HG03108 (cell line): ENCODE results near the gene PDCD6IP.

Experiments used
- ATAC-seq: cut with Tn5 transposase; IDR thresholded peaks from one replicate; pipeline ENCODE4 v1.9.1; 2021; ENCODE audit warnings: moderate library complexity; ENCODE audit not compliant: unreplicated experiment

PDCD6IP gene

DNA sequence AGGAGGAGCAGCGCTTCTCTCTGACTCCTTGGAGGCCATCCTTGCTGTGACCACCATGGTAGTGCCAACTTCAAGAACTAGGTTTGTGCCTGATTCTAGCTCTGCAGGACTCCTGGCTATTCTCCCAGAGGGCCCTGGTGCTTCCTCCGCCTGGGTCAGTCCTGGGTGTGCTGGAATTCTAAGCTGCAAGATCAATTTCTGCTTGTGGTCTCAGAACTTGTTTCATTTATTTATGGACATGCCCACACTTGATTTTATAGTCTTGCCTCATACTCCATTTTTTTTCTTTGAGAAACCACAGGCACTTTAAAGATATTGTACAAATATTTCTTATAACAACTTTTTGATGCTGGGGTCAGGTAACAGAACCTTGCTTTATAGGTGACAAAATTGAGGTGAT lies 87.6 kb downstream of the PDCD6IP start:
- ATAC-seq = no peak

DNA sequence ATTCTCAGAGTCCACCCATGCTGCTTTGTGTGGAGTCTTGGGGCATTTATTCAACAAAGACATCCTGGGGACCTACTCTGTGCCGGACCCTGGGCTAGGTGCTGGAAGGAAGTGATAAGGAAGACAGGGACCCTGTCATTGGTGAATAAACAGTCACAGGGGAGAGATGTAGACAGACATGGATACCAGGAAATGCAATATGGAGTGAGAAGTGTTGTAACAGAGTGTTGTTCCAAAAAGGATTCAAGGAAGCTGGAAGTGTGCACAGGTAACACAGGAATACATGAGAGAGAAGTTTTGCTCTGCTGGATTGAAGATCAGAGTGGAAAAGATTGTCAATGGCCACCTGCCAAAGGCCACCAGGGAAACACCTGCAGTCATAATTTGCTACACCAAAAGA lies 89.0 kb downstream of the PDCD6IP start:
- ATAC-seq = no peak

DNA sequence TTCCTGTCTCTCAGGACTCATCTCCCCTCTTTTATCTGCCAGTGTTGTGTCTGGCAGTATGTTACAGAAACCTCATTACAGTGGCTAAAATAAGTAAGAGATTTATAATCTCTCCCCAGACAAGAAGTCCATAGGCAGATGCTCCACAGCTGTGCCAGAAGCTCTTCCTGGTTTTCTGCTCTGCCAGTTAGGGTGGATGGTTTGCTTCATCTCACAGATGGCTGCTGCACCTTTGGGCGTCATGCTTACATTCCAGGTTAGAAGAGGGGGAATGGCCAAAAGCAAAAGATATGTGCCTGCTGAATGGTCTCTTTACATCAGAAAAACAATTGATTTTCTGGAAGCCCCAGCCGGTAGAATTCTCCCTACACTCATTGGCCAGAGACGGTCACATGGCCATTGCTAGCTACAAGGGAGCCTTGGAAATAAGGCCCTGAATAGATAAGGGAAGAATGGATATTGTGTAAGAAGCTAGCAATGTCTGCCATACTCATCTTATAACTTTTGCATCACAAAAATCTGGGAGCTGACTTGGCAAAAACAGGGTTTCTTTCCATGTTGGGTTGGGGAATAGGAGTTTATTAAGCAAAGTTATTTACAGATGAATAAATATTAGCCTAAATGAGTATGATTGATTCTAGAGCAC lies 91.1 kb downstream of the PDCD6IP start:
- ATAC-seq = no peak

DNA sequence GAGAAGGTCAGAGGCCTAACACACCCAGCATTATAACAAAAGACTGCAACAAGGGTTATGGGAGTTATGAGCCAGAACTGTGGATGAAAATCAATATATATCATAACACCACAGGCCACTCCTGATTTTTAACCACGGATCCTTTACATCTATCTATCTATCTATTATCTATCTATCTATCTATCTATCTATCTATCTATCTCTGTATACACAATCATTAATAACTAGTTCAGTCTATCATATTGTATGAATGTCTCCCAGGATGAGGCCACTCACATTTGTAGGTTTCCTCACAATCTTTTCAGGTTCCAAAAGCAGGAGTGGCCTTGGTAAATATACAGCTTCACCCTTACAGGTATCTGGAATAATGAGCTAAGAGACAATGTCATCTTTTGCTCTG lies 94.2 kb downstream of the PDCD6IP start:
- no peak for ATAC-seq

DNA sequence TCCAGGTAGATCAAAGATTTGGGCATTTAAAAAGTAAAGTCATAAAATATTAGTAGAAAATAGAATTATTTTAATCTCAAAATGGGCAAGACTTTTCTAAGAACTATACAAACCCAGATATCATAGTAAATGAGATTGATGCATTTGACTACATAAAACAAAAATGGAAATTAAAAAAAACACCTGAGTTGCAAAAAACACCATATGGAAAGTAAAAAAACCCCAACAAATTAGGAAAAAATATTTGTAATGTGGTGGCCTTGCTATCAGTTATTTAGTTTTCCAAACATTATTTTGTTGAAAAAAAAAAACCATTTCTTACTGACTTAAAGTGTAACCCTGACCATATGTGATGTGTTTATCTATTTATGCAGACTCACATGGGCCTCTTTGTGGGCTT lies 97.2 kb downstream of the PDCD6IP start:
- no peak for ATAC-seq

DNA sequence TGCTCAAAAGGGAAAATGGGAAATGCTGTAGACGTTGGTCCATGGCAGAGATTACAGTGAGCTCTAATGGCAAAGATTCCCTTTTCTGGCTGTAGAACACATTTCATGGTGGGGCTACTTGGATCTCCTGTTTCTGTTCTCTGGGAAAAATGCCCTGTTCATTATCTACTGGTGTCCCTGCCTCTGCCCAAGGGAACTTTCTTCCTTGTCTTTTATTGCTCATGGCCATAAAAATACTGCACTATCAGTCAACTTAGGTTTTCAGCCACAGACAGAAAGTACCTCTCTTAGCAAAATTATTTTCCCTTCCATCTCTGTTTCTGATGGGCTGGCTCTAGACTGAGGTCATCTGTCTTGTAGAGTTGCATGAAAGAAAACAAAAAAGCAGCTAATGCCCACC lies 98.9 kb downstream of the PDCD6IP start:
- ATAC-seq = no peak

DNA sequence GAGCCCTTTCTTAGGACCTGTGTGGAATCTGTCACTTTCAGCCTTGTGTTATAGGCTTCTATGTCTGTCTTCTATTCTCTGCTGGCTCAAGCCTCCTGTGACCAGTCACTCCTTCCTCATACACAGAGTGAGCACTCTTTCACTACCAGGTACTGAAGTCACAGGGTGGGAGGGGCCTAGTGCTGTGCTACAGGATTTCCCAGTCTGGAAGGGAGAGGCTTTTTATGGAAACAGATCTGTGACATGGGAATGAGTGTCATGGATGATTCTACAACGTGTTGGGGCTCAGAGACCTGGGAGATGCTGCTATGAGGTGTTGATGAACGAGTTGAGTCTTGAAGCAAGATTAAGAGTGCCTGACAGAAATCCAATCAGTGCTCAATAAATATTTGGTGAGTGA lies 100.5 kb downstream of the PDCD6IP start:
- ATAC-seq = no peak

DNA sequence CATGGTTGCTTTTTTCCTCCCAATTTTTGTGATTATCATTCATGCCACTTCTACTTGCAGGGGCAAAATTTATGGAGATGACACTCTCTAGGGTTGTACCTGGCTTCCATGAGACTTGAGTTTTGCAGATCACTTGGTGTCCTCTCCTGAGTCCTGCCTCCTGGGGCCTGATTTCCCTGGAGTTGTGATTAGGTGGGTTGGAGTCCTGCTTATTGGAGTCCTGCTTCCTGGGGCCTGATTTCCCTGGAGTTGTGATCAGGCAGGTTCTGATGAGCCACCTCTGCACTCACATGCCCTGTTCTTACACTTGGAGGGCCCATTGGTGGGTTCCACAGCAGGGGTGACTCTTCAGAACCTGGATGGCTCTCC lies 102.0 kb downstream of the PDCD6IP start:
- no peak for ATAC-seq

DNA sequence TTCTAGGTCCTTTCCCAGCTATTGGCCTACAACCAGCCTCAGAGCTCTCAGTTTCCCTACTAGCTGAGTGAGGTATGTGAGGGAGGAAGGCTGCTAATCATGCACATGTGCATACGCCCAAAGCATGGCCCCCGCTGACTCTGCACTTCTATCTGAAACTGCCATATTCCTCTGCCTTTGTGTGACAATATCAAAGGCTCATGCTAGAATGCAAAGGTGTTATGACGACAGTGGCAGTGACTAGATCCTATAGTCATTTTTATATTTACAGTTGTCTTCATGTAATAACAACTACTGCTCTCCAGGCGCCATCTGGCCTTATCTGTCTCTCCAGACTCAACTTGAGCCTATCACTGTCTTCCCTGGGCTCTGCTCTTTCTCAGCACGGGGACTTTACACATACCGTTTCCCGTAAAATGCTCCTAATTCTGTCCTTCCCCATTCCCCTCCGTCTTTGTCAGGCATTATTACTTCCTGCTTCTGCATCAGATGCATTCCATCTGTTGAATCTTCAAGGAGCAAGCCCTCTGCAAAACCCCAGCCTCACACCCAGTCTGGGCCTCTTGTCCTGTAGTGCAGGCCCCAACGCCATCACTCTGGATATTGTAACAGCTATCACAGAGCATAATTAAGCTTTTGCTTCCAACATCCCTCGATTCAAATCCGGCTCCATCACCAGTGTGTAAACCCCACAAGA lies 102.5 kb downstream of the PDCD6IP start:
- ATAC-seq = no peak

DNA sequence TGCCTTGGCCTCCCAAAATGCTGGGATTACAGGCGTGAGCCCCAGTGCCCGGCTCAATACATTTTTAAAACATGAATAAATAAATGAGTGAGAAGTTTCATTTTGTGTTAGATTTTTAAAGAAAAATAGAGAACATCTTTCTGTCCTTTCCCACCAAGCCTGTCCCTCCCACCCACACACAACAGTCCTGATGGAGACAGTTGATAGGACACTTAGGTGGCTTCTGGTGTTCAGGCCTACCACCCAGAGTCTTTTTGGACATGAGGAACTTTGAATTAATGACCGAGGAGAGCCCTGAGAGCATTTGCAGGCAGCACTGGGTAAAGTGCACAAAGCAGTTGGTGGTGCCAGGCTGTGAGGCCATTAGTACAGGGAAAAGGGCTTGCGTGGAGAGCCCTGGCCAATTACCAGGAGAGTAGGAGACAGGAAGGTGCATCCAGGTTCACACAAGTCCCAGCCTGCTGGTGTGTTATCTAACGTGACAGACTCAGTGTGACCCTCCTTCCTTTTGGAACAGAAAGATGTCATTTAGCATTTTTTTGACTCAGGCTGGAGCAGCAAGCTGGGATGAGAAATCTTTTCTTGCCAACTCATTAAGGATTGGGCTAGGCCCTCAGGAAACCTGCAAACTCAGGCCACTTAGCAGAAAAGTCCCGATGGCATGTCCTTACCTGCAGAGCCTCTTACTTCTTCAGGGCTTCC lies 103.6 kb downstream of the PDCD6IP start:
- no peak for ATAC-seq

DNA sequence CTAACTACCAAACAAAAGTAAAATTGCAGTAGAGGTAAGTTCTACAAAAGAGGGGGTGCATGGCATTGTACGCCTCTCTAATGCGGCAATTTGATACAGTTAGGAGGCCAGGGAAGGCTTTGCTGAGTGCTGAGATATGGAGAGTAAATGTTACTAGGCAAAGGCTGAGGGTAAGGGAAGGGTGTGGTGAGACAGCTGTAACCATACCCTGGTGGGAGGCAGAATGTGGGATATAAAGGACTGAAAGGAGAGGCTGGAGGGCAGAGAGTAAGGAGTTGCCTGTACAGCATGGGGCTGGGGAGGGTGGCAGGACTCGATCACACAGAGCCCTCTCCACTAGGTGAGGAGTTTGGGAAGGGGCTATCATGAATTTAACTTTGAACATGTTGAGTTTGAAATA lies 106.3 kb downstream of the PDCD6IP start:
- ATAC-seq = no peak

DNA sequence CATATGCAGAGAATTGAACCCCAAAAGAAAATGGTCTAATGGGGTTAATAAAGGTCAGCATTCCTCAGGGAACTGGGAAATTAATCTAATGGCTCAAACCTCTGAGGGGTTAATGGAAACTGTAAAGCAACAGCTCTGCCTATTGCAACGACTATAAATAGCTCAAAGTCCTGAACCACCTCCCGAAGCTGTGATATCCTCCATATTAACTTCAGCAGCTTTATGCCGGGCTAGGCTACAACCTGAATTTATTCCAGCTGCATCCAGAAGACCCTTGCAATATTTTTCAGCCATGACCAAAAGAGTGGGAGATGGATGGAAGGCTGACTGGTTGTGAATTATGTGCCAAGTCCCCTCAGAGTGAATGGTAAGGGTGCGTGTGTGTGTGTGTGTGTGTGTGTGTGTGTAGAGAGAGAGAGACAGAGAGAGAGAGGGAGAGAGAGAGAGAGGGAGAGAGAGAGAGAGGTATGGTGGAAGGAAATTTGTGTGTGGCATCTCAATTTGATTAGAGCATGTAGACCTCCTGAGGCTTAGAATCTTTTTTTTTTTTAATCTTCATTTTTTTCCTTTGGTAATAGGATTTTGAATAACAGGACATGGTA lies 109.9 kb downstream of the PDCD6IP start:
- no peak for ATAC-seq

DNA sequence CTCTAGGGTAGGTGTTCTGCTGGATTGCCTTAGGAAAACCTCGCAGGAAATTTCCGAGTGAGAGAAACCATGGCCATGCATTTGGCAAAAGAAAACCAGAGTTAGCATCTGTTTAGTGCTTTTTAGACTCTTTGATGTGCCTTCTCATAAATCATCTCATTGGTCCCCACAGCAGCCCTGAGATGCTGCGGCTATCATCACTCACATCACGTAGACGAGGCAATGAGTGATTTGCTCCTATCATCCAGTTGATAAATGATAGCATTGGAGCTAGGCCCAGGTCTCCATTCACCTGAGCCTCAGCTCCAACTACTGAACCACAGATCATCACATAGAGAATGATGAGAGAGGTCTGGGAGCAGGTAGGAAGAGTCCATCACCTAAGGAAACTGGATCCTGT lies 111.1 kb downstream of the PDCD6IP start:
- no peak for ATAC-seq

DNA sequence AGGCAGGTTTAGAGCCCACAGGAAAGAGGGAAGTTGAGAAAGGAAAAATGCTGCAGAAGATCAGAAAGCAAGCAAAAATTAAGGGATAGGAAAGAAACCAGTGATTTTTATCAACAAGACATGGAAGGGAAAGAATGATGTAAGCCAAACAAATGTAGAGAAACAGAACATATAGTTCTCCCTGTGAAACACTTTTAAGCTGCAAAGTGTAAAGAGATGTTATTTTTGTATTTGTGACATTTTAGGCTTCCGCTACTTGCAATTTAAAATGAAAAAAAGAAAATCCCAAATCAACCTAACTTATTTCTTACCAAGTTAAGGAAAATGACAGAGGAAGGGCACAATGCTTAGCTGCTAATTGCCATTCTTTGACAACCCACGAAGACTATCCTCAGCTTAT lies 111.6 kb downstream of the PDCD6IP start:
- ATAC-seq = no peak

DNA sequence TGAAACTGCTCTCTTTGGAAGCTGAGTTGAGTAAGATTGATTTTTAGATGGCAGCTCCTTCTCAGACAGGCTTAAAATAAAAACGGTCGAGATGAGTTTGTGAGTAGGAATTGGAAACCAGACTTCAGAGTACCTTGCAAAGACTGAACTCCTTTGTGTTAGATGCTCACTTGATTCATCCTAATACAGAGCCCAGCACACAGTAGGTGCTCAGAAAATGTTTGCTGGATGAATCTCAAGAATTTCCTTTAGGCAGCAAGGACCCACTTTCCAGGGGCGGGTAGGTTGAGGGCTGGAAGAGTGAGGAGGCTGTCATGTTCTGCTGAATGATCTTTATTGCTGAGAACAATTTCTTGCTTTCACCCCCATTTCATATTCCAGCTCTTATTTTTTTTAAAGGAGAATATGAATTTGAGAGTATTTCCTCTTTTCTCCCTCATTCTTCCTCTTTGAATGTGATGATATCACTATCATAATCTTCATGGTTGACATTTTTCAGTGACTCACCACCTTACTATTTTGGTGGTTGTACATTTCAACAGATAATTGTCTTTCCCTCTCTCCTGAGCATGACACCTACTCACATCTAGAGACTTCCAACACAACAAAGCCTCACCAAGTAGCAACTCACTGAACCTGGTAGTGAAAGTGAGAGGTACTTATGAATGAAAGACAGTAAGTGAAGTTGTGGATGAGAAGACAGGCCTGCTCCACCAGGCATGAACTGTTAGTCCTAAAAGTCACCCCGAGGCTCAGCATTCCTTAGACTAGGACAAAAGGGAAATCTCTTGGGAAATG lies 113.3 kb downstream of the PDCD6IP start:
- no peak for ATAC-seq

DNA sequence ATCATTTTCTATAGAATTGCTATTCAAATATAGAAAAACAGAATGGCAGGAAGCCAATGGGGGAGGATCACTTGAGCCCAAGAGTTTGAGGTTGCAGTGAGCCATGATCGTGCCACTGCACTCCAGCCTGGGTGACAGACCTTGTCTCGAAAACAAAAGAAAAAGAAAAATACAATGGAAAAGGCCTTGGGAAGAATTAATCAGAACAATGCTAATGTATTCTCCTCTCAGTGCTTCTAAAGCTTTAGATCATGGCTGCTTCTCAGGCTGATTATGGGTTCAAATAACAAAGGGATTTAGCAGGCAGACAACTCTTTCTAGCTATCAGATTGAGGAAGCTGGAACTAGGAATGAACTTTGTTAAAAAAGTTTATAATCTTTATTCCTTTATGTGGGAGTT lies 115.8 kb downstream of the PDCD6IP start:
- no peak for ATAC-seq

DNA sequence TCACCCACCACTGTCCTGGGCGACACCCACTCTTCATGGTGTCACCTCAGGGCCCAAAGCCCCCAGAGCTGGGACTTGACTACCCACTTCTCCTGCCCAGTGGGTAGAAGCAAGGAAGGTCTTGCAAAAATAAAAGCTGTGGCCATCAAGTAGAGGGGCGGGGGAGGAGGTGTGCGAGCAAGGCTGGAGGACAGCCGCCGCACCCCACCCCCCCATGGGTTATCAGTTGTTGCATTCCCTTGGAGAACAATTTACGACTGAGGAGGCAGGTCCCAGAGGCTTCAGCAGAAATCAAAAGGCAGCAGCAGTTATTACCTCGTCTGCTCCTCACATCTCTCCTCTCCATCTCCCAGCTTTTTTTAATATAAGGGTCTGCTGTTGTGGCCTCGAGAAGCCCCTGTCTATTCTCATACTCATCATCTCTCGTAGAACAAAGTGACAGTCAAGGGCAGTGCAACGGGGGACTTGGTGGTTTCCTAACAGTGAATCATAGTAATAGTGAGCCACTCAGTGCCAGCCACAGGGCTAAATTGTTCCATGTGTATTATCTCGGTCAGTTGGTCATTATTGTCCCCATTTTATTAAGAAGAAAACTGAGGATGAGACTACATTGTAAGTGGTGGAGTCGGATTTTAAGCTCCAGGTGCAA lies 116.4 kb downstream of the PDCD6IP start:
- no peak for ATAC-seq

DNA sequence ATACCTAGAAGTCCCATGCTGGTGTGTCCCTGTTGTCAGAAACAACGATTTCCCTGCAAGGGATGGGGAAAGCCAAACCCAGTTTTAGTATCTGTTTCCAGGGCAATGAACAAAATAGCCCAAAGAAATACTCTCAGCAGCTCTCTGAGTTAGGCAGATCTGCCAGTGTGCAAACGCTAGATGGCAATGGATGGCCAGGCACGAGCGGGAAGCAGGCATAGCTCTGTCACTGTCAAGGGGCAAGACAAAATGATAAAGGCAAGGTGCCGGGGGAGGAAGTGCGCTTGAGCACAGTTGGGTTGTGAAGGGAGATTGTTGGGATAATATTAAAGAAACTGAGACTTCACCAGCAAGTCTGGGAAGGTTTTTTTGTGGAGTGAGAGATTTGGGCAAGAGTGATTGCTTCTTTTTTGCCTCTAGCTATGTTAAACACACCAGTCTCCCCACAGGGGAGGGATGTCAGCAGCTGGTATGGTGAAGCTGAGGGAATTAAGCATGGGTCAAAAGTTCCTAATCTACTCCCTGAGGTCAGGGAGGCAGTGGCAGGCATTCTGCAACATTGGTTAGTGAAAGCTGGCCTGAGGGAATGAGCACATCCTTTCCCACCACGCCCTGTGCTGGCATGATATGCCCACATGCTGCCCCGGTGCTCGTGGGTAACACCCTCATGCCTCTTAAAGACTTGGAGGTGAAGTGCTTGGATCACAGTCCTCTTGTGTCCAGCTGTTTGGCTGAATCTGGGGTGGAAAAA lies 117.5 kb downstream of the PDCD6IP start:
- ATAC-seq = peak; percentile 47

DNA sequence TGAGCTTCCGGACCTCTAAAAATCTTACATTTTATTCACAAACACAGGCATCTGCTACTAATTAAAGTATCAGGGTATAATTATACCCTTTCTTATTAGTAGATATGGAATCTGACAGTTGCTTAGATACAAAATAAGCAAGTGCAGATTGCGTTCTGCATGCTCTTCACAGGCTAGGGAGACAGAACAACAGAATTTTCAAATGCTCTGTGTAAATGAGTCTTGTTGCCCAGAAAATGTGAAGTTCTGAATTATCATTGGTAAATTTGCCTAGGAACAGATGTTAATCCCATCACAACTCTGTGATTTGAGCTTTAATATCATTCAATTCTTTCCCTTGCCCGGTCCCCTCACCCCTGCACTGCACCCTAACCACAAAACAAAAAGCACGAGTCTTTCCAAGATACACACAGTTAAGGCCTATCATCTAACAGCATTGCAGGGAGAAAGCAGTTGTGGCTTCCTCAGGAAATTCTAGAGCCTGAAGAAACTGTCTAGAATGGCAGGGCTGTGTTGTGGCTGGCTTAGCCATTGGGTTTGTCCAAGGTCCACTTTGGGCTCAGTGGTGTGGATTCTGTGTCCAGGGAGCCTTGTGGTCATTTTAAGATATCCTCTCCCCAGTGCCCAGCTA lies 119.8 kb downstream of the PDCD6IP start:
- no peak for ATAC-seq
